Keratinocyte (primary cell): ENCODE results near the gene SRP14. TPM values are rescaled to one million over a fixed set of nuclear protein-coding genes. Genes with fewer than 3 reads are reported as not detected.

Experiments used
- DNase-seq: peaks from one replicate; pipeline ENCODE4 v3.0.0-alpha.2; 2011; ENCODE audit warnings: low read depth, missing footprints, low spot score
- FAIRE-seq: peaks from 2 replicates; lab custom pipeline; 2011; peaks lifted over from hg19 to GRCh38; lab: Jason Lieb, UNC
- H2AFZ ChIP-seq: 2 replicates; pipeline ENCODE4 v1.6.0; 2012; ENCODE audit warnings: low read length, control low read depth, inconsistent platforms; ENCODE audit not compliant: control insufficient read depth
- H3K27ac ChIP-seq: 2 replicates; pipeline ENCODE4 v1.5.1; 2011; ENCODE audit warnings: low read length; ENCODE audit not compliant: control insufficient read depth, insufficient read depth
- H3K27me3 ChIP-seq: 3 replicates; pipeline ENCODE4 v1.6.0; 2011; ENCODE audit warnings: low read length; ENCODE audit not compliant: control insufficient read depth, insufficient read depth; ENCODE audit errors: extremely low read depth
- H3K36me3 ChIP-seq, 2 experiments: 2 replicates in 1 of 2; 3 replicates in 1 of 2; pipeline ENCODE4 v1.5.1; 2011; ENCODE audit warnings: low read length in 2 of 2, mild to moderate bottlenecking in 1 of 2; ENCODE audit not compliant: control insufficient read depth in 2 of 2, insufficient read depth in 2 of 2; ENCODE audit errors: extremely low read depth in 1 of 2
- H3K4me1 ChIP-seq: 3 replicates; pipeline ENCODE4 v1.5.1; 2011; ENCODE audit warnings: low read length; ENCODE audit not compliant: control insufficient read depth, insufficient read depth; ENCODE audit errors: extremely low read depth
- H3K4me2 ChIP-seq: 3 replicates; pipeline ENCODE4 v1.6.0; 2011; ENCODE audit warnings: low read depth, low read length; ENCODE audit not compliant: control insufficient read depth, insufficient read depth; ENCODE audit errors: extremely low read depth
- H3K4me3 ChIP-seq, 3 experiments: fragments of 200-600 bp in 1 of 3; sonication (generic) in 1 of 3; 2 replicates in 2 of 3; 3 replicates in 1 of 3; pipeline ENCODE4 v1.5.1; 2011 to 2016; ENCODE audit warnings: low read length in 3 of 3, mild to moderate bottlenecking in 3 of 3, control low read depth in 2 of 3, inconsistent platforms in 1 of 3, low read depth in 1 of 3, mixed read lengths in 1 of 3, mixed run types in 1 of 3, moderate library complexity in 1 of 3; ENCODE audit not compliant: control insufficient read depth in 2 of 3, insufficient read depth in 2 of 3; ENCODE audit errors: extremely low read depth in 1 of 3
- H3K79me2 ChIP-seq: 2 replicates; pipeline ENCODE4 v1.6.0; 2012; ENCODE audit warnings: low read length; ENCODE audit not compliant: control insufficient read depth, insufficient read depth
- H3K9ac ChIP-seq: 3 replicates; pipeline ENCODE4 v1.6.0; 2011; ENCODE audit warnings: low read length; ENCODE audit not compliant: control insufficient read depth, insufficient read depth; ENCODE audit errors: extremely low read depth
- H3K9me1 ChIP-seq: 3 replicates; pipeline ENCODE4 v1.6.0; 2011; ENCODE audit warnings: low read length; ENCODE audit not compliant: control insufficient read depth, insufficient read depth; ENCODE audit errors: extremely low read depth
- H3K9me3 ChIP-seq: 2 replicates; pipeline ENCODE4 v1.5.1; 2012; ENCODE audit warnings: low read depth, low read length; ENCODE audit not compliant: control insufficient read depth
- H4K20me1 ChIP-seq: 3 replicates; pipeline ENCODE4 v1.6.0; 2011; ENCODE audit warnings: low read length; ENCODE audit not compliant: control insufficient read depth, insufficient read depth; ENCODE audit errors: extremely low read depth
- EZH2 ChIP-seq: IDR thresholded peaks from one replicate; pipeline ENCODE4 v1.6.1; 2012; ENCODE audit warnings: inconsistent platforms, mild to moderate bottlenecking, low read length, moderate library complexity
- dilution Hi-C: fragments of 300-500 bp; cut with MboI; formaldehyde crosslinking; loops from one replicate; pipeline ENCODE4 v1.7.0; 2020; ENCODE audit warnings: low sequenced_read_pairs; ENCODE audit not compliant: extremely low pct_ligation_motif_present
- polyA plus RNA-seq, 5 experiments: library from polyadenylated mRNA; depleted of rRNA in 3 of 5; stranded (reverse) in 3 of 5; stranded (forward) in 1 of 5; unstranded in 1 of 5; fragments of >200 nt; gene quantifications; 1 replicate in 1 of 5; 2 replicates in 3 of 5; 3 replicates in 1 of 5; pipeline versions ENCODE4 v1.2.1 to v1.2.3, GENCODE V29; 2011 to 2012; ENCODE audit warnings: missing spikeins in 2 of 5, low read depth in 1 of 5, low replicate concordance in 1 of 5
- TF ChIP-seq, protein P1 (sequence below), 3 experiments: IDR thresholded peaks in 1 of 3; conservative IDR thresholded peaks in 1 of 3; optimal IDR thresholded peaks in 1 of 3; 2 replicates in 2 of 3; 3 replicates in 1 of 3; pipeline versions ENCODE3 to v1.5.1; 2011; ENCODE audit warnings: low read length in 3 of 3, mild to moderate bottlenecking in 3 of 3, moderate library complexity in 2 of 3, control low read depth in 1 of 3, inconsistent platforms in 1 of 3; ENCODE audit not compliant: insufficient read depth in 2 of 3; ENCODE audit errors: extremely low read depth in 1 of 3

SRP14 gene
- polyA plus RNA-seq, 1 donor (not counting 4 experiments of a cell fraction or from before 2014, with no cell fraction given): 407 TPM

DNA sequence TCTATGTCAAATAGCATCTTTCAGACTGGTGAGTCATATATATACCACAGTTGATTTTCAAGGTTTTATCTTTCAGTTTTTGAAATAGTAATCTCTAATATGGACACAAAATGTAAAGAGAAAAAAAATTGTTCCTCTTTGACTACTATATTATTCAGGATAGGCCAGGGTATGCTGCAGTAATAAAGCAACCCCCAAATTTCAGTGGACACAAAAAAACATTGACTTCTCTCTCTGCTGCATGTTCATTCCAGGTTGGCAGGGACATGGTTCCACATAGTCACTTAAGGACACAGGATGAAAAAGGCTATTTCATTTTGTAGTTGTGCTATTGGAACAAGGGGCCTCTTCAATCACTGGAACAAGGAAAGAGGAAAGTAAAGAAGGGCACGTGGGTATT lies 41.1 kb upstream of the SRP14 start:
- Histone ChIP-seq H3K4me3 (no peak overlapping the region), H4K20me1 (no peaks in the 10 kb centered on the region), H3K79me2 (no peaks in the 10 kb centered on the region), H3K36me3 (no peaks in the 10 kb centered on the region), H3K9me1 (no peaks in the 10 kb centered on the region), H3K4me2 (no peak overlapping the region), H3K4me1 (peaks cover 12% of the 10 kb centered on the region), H2AFZ (no peak overlapping the region), H3K27me3 (peaks cover 21% of the 10 kb centered on the region), H3K27ac (no peak overlapping the region), H3K9ac (no peak overlapping the region), H3K9me3 (no peaks in the 10 kb centered on the region)
- TF ChIP-seq, protein P1, sequence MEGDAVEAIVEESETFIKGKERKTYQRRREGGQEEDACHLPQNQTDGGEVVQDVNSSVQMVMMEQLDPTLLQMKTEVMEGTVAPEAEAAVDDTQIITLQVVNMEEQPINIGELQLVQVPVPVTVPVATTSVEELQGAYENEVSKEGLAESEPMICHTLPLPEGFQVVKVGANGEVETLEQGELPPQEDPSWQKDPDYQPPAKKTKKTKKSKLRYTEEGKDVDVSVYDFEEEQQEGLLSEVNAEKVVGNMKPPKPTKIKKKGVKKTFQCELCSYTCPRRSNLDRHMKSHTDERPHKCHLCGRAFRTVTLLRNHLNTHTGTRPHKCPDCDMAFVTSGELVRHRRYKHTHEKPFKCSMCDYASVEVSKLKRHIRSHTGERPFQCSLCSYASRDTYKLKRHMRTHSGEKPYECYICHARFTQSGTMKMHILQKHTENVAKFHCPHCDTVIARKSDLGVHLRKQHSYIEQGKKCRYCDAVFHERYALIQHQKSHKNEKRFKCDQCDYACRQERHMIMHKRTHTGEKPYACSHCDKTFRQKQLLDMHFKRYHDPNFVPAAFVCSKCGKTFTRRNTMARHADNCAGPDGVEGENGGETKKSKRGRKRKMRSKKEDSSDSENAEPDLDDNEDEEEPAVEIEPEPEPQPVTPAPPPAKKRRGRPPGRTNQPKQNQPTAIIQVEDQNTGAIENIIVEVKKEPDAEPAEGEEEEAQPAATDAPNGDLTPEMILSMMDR (optimal IDR thresholded peaks at IDR 0.05 in 1 of 3, IDR thresholded peaks at IDR 0.05 in 1 of 3, conservative IDR thresholded peaks at IDR 0.05 in 1 of 3; ENCODE audit: extremely low read depth in 1 of 3, insufficient read depth in 2 of 3, low read length in 3 of 3): no peak
- no peak for TF ChIP-seq EZH2
- DNase-seq (no peak), FAIRE-seq (no peak)
- dilution Hi-C loops: no loop called here

DNA sequence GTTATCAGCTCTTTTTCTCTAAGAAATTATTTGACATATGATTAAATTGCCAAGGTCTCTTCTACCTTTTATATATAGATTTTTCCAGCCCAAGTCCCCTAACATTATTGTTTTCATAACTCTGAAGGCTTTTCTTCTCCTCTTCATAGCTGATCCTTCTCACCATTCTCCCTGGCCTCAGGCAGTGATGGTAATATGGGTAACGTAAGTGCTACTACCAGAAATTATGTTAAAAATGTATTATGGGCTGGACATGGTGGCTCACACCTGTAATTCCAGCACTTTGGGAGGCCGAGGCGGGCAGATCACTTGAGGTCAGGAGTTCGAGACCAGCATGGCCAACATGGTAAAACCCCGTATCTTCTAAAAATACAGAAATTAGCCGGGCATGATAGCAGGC lies 40.5 kb upstream of the SRP14 start:
- Histone ChIP-seq H3K4me2 (no peak overlapping the region), H3K27ac (no peak overlapping the region), H3K36me3 (no peaks in the 10 kb centered on the region), H3K4me3 (no peak overlapping the region), H3K9ac (no peak overlapping the region), H3K9me1 (no peaks in the 10 kb centered on the region), H3K79me2 (no peaks in the 10 kb centered on the region), H3K9me3 (no peaks in the 10 kb centered on the region), H3K27me3 (peaks cover 21% of the 10 kb centered on the region), H4K20me1 (no peaks in the 10 kb centered on the region), H2AFZ (no peak overlapping the region), H3K4me1 (peaks cover 6% of the 10 kb centered on the region)
- dilution Hi-C loops: no loop called here
- no peak for TF ChIP-seq EZH2
- TF ChIP-seq, protein P1 (optimal IDR thresholded peaks at IDR 0.05 in 1 of 3, IDR thresholded peaks at IDR 0.05 in 1 of 3, conservative IDR thresholded peaks at IDR 0.05 in 1 of 3; ENCODE audit: extremely low read depth in 1 of 3, insufficient read depth in 2 of 3, low read length in 3 of 3): no peak
- FAIRE-seq (no peak), DNase-seq (no peak)
